OCI-LY3 (cell line): ENCODE results near the gene SCP2D1.

Source experiments
- H2AFZ ChIP-seq: fragments of 200-600, 300-600 bp; shearing (Covaris generic); 2 replicates; pipeline ENCODE4 v1.6.0; 2014; ENCODE audit warnings: antibody characterized with exemption, low read depth, low read length
- H3K27ac ChIP-seq: fragments of 200-600, 300-600 bp; sonication (generic); 2 replicates; pipeline ENCODE4 v1.5.1; 2014; ENCODE audit warnings: mild to moderate bottlenecking, low read length, moderate library complexity, mixed read lengths
- H3K27me3 ChIP-seq: fragments of 200-600, 300-600 bp; sonication (generic); 2 replicates; pipeline ENCODE4 v1.6.1; 2014; ENCODE audit warnings: low read depth, low read length, mixed read lengths
- H3K36me3 ChIP-seq: fragments of 200-600, 300-600 bp; sonication (generic); replicated peaks from 2 replicates; pipeline ENCODE3; 2014; ENCODE audit warnings: low read depth, low read length, mixed read lengths
- H3K4me1 ChIP-seq: fragments of 300-600, 200-600 bp; sonication (generic); 2 replicates; pipeline ENCODE4 v1.6.1; 2014; ENCODE audit warnings: low read length, mixed read lengths
- H3K4me2 ChIP-seq: fragments of 200-600, 300-600 bp; sonication (generic); 2 replicates; pipeline ENCODE4 v1.6.1; 2014; ENCODE audit warnings: low read length, mixed read lengths
- H3K4me3 ChIP-seq: fragments of 300-600, 200-600 bp; sonication (generic); 2 replicates; pipeline ENCODE4 v1.5.1; 2014; ENCODE audit warnings: antibody characterized with exemption, mild to moderate bottlenecking, low read length, moderate library complexity
- H3K79me2 ChIP-seq: fragments of 300-600, 200-600 bp; shearing (Covaris generic); 2 replicates; pipeline ENCODE4 v1.6.1; 2014; ENCODE audit warnings: mild to moderate bottlenecking, low read length, mixed read lengths
- H3K9ac ChIP-seq: fragments of 300-600, 200-600 bp; shearing (Covaris generic); 2 replicates; pipeline ENCODE4 v1.6.0; 2014; ENCODE audit warnings: mild to moderate bottlenecking, low read length, moderate library complexity
- H3K9me3 ChIP-seq: fragments of 200-600, 300-600 bp; shearing (Covaris generic); 2 replicates; pipeline ENCODE4 v1.6.1; 2014; ENCODE audit warnings: low read length, mixed read lengths; ENCODE audit not compliant: insufficient read depth
- H4K20me1 ChIP-seq: fragments of 200-600, 300-600 bp; sonication (generic); 2 replicates; pipeline ENCODE4 v1.6.1; 2016; ENCODE audit warnings: low read length, mixed read lengths; ENCODE audit not compliant: insufficient read depth
- CTCF ChIP-seq: fragments of 200-600, 300-600 bp; sonication (generic); IDR thresholded peaks from 2 replicates; pipeline ENCODE4 v1.5.1; 2014; ENCODE audit warnings: antibody characterized with exemption, low read length, low read depth
- EZH2phosphoT487 ChIP-seq: fragments of 200-600 bp; shearing (Covaris generic); IDR thresholded peaks from 2 replicates; pipeline ENCODE4 v1.6.1; 2018; ENCODE audit warnings: antibody characterized with exemption, mixed run types, low read depth

SCP2D1 gene

GRCh38 chr20:18853946-18854646 is 40.5 kb downstream of the SCP2D1 start:
- TF ChIP-seq CTCF (no peak), EZH2phosphoT487 (no peak)
- Histone ChIP-seq H3K9ac (no peak overlapping the region), H3K79me2 (no peaks in the 10 kb centered on the region), H3K27me3 (peaks cover 20% of the 10 kb centered on the region), H3K36me3 (no peaks in the 10 kb centered on the region), H3K9me3 (no peaks in the 10 kb centered on the region), H3K4me2 (no peak overlapping the region), H2AFZ (no peak overlapping the region), H3K27ac (no peak overlapping the region), H4K20me1 (no peaks in the 10 kb centered on the region), H3K4me1 (no peaks in the 10 kb centered on the region), H3K4me3 (no peak overlapping the region)

GRCh38 chr20:18855882-18856281 is 42.3 kb downstream of the SCP2D1 start:
- 0 out of 2 replicates have a peak, but pooled peaks cover 7% of the 10 kb centered on the region for H3K27me3 ChIP-seq

GRCh38 chr20:18856873-18857272 is 43.3 kb downstream of the SCP2D1 start:
- H3K9ac ChIP-seq = no peak overlapping the region
- H3K4me1 ChIP-seq = no peaks in the 10 kb centered on the region
- no peaks in the 10 kb centered on the region for H4K20me1 ChIP-seq
- H3K27me3 ChIP-seq = 0 out of 2 replicates have a peak, but pooled peaks cover 3% of the 10 kb centered on the region
- no peak overlapping the region for H3K4me2 ChIP-seq
- H3K79me2 ChIP-seq = no peaks in the 10 kb centered on the region
- H2AFZ ChIP-seq = no peak overlapping the region
- no peaks in the 10 kb centered on the region for H3K36me3 ChIP-seq
- no peak overlapping the region for H3K27ac ChIP-seq
- TF ChIP-seq EZH2phosphoT487 = no peak
- no peak for TF ChIP-seq CTCF
- H3K9me3 ChIP-seq = no peaks in the 10 kb centered on the region
- no peak overlapping the region for H3K4me3 ChIP-seq

More at GRCh38 chr20:18855882-18856281, 42.3 kb downstream of the SCP2D1 start:
- Histone ChIP-seq H3K27ac (no peak overlapping the region), H3K4me1 (no peaks in the 10 kb centered on the region), H3K4me3 (no peak overlapping the region), H3K9me3 (no peaks in the 10 kb centered on the region), H4K20me1 (no peaks in the 10 kb centered on the region), H3K36me3 (no peaks in the 10 kb centered on the region), H3K9ac (no peak overlapping the region), H2AFZ (no peak overlapping the region), H3K79me2 (no peaks in the 10 kb centered on the region), H3K4me2 (no peak overlapping the region)
- TF ChIP-seq EZH2phosphoT487 (no peak), CTCF (no peak)

GRCh38 chr20:18857640-18858039 is 44.1 kb downstream of the SCP2D1 start:
- H3K27ac ChIP-seq = no peak overlapping the region
- no peak overlapping the region for H2AFZ ChIP-seq
- no peak overlapping the region for H3K9ac ChIP-seq
- H3K9me3 ChIP-seq = no peaks in the 10 kb centered on the region
- H3K79me2 ChIP-seq = no peaks in the 10 kb centered on the region
- no peaks in the 10 kb centered on the region for H3K4me1 ChIP-seq
- H3K27me3 ChIP-seq = 0 out of 2 replicates have a peak, but pooled peaks cover 3% of the 10 kb centered on the region
- no peak overlapping the region for H3K4me2 ChIP-seq
- TF ChIP-seq CTCF (no peak), EZH2phosphoT487 (no peak)
- no peaks in the 10 kb centered on the region for H3K36me3 ChIP-seq
- no peaks in the 10 kb centered on the region for H4K20me1 ChIP-seq
- no peak overlapping the region for H3K4me3 ChIP-seq
